ENCODE data around the gene IQCK.
"Not testable (repeated sequence)": the region's sequence is repeated elsewhere in the genome, so short reads cannot be mapped to it uniquely, and the experiment has no call there.

The IQCK gene

DNA sequence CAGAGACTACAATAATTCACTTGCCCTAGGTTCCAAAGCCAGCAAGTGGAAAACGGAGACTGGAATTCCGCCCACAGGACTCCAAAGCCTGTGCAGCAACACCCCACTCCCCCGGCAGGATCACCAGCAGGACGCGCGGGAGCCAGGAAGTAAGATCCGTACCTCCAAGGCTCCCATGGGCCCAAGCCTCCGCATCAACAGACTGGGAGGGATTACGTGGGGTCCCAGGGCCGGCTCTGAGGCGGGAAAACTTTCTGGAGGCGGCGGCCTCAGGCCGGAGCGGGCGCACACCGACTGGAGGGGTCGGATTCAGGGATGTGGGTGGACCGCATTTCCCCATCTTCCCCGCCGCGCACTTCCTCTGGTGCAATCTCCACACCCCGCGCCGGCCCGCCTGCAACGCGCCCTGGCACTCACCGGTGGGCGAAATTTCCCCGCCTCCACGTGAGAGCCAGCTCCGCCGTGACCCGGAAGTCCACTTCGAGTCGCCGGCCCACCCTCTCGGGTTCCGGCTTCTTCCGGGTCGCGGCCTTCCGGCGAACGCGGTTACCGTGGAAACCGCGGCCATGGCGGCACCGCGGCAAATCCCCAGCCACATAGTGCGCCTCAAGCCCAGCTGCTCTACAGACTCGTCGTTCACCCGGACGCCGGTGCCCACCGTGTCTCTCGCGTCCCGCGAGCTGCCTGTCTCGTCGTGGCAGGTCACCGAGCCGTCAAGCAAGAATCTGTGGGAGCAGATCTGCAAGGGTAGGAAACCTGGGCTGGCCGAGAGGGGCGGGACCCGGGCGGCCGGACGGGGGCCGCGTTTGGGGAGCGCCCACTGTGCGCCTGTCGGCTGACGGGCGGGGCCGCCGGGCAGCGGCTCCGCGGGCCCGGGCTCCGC is at the start of gene IQCK, which contains the start of gene KNOP1:
Gene IQCK, plus strand, starts transcription at position 531 of the 883 bp plus-strand sequence. Its CDS starts 36 bp downstream, at position 567.
Gene KNOP1, minus strand, starts transcription at position 487 of the 883 bp plus-strand sequence. CDS start 3,192 bp downstream, outside the sequence.
- DNase-seq (ENCODE audit: low read depth), result peak; percentile 72

DNA sequence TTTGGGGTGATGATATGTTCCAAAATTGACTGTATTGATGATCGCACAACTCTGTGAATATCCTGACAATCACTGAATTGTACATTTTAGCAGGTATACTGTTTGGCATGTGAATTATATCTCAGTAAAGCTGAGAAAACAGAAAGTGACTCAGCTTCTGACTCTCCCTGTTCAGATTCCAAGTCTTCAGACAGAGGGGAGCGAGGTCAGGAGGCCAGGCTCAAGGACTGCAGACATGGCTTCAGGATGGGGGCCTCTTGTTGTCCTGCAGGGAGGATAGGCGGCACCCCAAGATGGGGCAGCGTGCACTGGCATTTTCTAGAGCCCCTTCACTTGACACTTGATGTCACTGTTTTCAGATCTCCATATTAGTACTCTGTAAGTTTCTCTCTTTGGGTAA is 45.7 kb upstream of the IQCK start:
- no peak for DNase-seq (ENCODE audit: low read depth)

DNA sequence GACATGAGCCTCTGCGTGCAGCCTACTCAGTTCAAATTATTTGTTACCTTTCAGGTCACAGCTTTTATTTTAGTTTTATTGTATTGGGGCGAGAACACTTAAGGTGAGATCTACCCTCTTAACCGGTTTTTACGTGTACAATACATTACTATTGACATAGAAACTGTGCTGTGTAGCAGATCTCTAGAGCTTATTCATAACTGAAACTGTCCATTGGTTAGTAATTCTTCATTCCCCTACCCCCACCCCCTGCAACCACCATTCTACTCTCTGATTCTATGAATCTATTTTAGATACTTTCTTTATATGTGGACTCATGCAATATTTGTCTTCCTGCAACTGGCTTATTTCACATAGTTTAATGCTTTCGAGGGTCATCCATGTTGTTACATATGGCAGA is 43.6 kb upstream of the IQCK start:
- DNase-seq (ENCODE audit: low read depth), result no peak

DNA sequence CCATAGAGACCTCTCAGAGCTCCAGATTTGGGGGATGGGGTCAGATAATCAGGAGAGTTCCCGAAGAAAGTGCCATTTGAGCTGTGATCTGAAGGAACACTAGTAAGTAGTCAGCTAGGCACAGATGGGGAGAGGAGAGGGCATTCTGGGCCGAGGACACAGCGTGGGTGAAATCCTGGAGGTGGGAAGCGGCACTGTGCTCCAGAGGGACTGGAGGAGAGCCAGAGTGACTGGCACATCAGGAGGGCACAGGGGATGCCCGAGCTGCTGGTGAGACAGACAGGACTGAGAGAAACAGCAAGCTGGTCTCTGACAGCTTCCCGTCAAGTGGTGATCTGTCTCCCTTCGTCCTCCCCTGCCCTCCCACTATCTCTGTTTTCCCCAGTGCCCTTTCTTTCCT is 40.7 kb upstream of the IQCK start:
- no peak for DNase-seq (ENCODE audit: low read depth)

GRCh38 chr16:19678804-19679203 is 39.3 kb upstream of the IQCK start:
- DNase-seq (ENCODE audit: low read depth), result no peak

GRCh38 chr16:19679281-19679680 is 38.8 kb upstream of the IQCK start:
- not testable (repeated sequence) for DNase-seq (ENCODE audit: low read depth)

DNA sequence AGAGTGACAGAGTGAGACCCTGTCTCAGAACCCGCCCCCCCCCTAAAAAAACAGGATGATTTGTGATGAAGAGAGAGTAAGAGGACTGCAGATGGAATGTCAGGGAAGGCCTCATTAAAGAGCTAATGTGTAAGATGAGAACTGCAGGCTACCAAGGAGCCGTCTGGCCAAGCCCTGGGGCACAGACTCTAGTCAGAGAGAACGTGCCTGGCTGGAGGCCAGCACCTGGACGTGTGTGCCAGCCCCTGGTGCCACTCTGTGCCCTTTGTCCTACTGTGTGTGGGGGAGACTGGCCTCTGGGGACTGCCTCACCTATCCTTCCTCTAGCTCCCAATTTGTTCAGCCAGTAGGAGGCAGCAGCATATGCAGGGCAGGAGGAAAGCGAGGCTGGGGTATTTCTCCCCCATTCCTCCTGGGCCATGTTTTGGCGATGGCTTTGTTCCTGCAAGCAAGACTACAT is 37.2 kb upstream of the IQCK start:
- DNase-seq (ENCODE audit: low read depth), result no peak

DNA sequence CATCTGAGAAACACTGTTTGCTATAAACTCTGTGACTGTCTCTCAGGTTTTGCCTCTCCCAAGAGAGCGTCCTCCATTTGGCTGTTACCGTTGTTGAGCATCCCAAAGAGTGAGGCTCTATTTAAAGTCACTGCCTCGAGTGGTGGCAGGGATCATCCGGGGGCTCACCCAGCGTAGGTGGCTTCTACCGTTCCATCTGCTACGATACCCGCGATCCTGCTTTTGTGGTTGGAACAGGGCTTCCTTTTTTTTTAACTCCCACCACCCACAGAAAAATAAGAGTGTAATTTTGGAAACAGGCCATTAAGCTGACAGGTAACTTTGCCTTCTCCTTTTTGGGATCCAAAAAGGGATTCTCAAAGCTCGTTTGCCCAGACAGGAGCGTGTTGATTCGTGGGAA is 36.4 kb upstream of the IQCK start:
- no peak for DNase-seq (ENCODE audit: low read depth)

- no peak for DNase-seq (ENCODE audit: low read depth)
Observed at GRCh38 chr16:19683453-19684236, 34.4 kb upstream of the IQCK start.

GRCh38 chr16:19685176-19685575 is 32.9 kb upstream of the IQCK start:
- no peak for DNase-seq (ENCODE audit: low read depth)

DNA sequence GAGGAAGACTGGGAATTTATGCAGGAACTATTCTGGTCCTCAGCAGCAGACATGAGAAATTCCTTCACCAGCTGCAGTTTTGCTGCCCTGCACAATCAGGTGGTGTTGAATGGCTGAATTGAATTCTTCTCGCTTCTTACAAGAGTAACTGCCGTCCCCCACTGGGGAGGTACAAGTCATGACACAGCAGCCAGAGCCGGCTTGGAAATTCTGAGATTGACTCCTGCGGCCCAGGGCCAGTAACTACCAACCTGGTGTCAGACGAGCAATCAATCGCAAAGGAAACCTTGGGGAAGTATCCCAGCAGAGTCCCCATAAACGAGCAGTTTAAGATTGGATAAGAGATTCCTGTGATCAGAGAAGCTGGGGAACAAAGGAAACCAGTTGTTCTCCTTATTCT is 30.8 kb upstream of the IQCK start:
- DNase-seq (ENCODE audit: low read depth), result no peak

DNA sequence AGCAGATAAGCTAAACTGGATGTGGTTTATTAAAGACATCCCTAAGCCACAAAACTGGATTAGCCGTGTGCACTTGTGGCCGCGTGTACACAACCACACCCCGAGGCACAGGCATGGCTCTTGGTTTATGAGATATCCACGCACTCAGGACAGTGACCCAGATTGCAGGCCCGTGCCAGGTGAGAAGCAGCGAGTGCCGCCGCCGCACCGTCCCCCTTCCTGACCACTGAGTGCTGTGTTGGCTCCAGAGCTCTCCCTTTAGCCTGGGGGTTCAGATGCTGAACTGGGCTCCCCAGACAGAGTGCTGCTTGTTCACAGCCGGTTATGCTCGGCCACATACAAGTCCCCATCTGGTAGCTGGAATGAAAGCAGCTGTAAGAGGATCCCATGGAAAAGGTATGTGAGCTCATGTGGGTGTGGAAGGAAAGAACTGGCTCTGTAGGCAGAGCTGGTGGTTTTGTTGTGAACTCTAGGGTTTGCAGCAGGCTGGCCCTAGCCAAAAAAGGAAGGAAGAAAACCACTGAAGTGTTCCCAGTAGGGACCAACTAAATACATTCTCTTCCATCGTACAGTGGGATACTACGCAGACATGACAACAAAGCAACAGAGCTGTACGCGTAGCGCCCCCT is 29.6 kb upstream of the IQCK start:
- DNase-seq (ENCODE audit: low read depth), result no peak

GRCh38 chr16:19689342-19689741 is 28.7 kb upstream of the IQCK start:
- no peak for DNase-seq (ENCODE audit: low read depth)

DNA sequence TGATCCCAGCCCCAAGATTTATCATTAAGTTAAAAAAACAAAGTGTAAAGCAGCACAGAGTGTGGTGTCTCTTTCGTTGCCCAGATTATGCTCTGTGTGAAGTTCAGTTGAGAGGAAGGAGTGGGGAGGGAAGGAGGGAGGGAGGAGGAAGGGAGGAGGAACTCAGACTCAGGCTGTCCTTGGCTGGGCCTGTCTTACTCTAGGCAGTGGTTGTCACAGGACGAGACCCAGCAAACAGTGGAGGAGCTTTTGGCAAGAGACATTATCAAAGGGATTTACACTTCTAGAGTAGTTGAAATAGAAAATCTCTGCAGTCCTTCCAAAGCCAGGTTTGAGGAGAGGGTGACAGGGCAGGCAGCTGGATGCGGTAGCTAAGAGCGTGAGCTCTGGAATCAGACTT is 27.9 kb upstream of the IQCK start:
- no peak for DNase-seq (ENCODE audit: low read depth)

DNA sequence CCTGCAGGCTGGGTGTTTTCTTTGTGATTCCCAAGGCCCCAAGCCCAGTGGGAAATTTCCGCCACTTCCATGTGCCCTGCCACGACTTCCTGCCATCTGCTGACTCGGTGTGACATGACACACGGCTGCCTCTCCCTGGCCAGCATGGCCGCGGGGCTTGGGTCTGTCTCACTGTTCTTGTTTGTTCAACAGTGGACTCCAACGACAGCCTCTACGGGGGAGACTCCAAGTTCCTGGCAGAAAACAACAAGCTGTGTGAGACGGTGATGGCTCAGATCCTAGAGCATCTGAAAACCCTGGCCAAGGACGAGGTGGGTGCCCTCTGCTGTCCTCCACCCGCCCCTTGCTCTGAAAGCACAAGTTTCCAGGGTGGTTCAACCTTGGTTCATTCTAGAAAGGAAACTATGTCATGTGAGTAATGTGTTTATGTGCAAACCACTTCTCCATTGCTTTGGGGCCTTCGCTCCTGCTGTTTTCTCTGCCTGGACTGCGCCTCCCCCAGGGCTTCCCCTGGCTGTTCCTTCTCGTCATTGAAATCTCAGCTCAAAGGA is 26.8 kb upstream of the IQCK start:
- no peak for DNase-seq (ENCODE audit: low read depth)

GRCh38 chr16:19694989-19695388 is 23.1 kb upstream of the IQCK start:
- DNase-seq (ENCODE audit: low read depth), result no peak

DNA sequence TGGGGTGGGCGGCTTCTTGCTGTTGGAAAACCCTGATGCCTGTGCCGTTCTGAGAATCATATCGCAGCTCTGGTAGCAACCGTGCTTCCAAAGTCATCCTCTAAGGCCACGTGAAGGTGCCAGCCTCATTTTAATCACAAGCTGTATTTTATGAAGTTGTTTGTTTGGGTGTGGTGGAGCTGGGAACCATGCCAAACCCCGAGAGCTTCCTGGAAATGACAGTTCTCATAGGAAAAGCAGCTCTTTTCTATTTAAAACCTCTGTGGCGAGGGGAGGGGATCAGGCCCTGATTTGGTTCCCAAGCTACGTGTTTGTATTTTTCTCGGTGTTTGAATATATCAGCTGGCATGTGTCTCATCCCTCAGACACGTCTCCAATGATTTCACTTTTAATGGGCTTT is 21.7 kb upstream of the IQCK start:
- peak; percentile 40 for DNase-seq (ENCODE audit: low read depth)

DNA sequence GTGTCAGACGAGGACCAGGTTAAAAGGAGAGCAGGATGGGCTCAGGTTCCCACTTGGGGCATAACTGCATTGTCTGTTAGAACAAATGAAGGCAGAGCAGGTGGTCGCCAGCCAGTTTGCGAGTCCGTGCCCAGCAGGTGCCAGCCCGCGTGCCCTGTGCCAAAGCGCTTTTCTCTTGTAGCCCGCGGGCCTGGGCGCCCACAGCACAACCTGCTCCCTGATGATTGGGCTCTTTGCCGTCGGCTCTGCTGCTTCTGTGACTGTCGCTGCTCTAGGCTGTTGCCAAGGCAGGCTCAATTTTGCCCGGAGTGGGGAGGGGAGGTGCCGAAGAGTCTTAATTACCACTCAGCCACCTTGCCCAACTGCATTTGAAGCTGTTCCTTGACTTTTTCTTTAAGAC is 21.1 kb upstream of the IQCK start:
- DNase-seq (ENCODE audit: low read depth), result no peak

GRCh38 chr16:19697756-19698318 is 20.2 kb upstream of the IQCK start:
- DNase-seq (ENCODE audit: low read depth), result no peak

DNA sequence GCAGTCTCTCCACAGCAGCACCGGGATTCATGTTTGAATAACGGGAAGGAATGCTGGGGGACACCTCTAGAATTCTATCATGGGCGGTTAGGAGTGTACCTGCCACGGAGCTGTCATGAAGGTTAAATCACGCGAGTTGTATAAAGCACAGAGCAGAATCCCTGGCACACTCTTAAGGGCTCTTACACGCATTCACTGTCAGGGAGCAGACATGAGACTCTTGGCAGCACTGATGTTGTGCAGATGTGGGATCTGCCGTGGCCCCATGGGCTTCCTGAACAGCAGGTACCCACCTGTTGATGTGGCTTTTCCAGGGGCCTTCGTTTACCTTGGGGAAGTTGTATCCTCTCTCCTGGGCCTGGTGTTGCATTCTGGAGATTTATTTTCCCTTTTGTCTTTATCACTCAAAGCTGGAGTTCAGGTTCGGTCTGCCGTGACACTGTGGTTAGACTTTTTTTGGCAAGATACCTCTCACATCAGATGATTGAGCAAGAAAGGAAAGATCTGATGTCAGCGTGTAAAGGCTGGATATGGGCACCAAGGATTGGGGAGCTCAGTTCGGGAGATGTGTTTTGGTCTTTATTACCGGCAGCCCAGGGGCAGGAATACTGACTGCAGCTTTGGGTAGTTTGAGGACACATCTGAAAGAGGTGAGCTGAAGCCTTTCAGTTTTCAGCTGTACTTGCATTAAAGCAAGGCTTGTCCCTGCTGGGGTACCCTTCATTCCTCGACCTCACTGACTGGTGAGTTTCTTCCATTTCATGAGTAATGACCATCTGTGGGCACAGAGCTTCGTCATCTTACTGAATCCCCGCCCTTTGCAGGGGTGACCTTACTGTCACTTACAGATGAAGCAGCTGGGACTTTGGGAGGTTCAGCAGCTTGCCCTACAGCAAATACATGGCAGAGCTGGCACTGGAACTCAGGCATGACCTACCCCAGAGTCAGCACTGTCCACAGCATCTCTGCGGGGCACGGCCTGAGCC is 19.3 kb upstream of the IQCK start:
- no peak for DNase-seq (ENCODE audit: low read depth)

GRCh38 chr16:19699472-19699871 is 18.6 kb upstream of the IQCK start:
- DNase-seq (ENCODE audit: low read depth), result no peak

Measured in stimulated activated CD8-positive, alpha-beta memory T cell treated with anti-CD3 and anti-CD28 coated beads, Interleukin-15, amount 100 ng/mL, for 1 hour (primary cell).